OCI-LY3 (cell line): ENCODE data around the gene TCP11.

Experiments used
- CTCF ChIP-seq: fragments of 200-600, 300-600 bp; sonication (generic); IDR thresholded peaks from 2 replicates; pipeline ENCODE4 v1.5.1; 2014; ENCODE audit warnings: antibody characterized with exemption, low read length, low read depth
- EZH2phosphoT487 ChIP-seq: fragments of 200-600 bp; shearing (Covaris generic); IDR thresholded peaks from 2 replicates; pipeline ENCODE4 v1.6.1; 2018; ENCODE audit warnings: antibody characterized with exemption, mixed run types, low read depth

DNA sequence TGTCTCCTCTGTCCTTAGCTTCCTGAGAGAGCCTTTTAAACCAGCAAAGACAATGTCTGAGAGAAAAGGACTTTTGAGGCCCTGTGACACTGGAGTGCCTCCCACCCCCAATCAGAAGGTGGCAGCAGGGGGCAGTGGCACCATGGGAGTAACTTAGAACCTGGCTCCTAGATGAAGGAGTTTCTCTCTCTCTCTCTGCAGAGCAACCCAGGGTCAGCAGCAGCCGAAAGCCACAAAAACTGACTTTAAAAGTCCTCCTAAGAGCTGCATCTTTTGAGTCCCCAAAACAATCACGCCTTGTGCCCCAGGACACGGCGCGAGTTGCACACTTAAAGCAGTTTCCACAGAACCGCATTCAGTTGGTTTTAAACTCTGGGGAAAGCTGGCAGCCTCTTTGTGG is 5.3 kb upstream of the TCP11 start:
- TF ChIP-seq CTCF = peak; percentile 63
- no peak for TF ChIP-seq EZH2phosphoT487
